ENCODE data around the gene EMC6.

EMC6 gene

GRCh38 chr17:3668279-3669084, at the start of gene EMC6, which contains the start of gene TAX1BP3:
EMC6 (plus strand) TSS chr17:3668812; CDS start chr17:3669147, 335 bp downstream.
TAX1BP3 (minus strand) TSS chr17:3668578; CDS start chr17:3668526, 52 bp downstream.
- DNase-seq: peak; percentile 94 to 98

GRCh38 chr17:3621146-3621720, 47.4 kb upstream of the EMC6 start:
- DNase-seq: no peak

DNA sequence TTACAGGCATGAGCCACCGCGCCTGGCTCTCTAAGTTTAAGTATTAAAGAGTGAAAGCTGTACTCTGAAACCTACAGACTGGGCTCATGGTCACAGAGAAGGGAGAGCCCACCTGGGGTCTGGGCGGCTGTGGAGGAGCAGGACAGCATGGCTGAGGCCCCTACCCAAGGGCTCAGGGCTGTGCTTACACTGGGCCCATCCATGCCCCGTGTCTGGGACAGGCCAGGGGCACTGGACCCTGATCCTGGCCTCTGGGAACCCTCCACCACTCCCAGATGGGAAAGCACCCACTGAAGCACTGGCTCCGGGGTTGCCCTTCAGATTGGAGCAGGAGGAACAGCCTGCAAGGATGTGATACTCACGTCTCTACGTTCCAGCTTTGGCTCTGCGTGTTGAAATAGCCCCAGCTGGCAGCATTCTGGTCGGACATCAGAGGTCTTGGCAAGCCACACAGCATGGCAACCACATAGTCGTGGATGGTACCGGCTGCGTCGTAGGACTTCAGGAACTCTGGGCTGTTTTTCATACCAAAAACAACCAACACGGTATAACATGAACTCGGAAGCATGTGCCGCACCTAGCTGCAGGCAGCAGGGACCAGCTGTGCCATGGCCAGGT, 45.5 kb upstream of the EMC6 start:
- DNase-seq: no peak

DNA sequence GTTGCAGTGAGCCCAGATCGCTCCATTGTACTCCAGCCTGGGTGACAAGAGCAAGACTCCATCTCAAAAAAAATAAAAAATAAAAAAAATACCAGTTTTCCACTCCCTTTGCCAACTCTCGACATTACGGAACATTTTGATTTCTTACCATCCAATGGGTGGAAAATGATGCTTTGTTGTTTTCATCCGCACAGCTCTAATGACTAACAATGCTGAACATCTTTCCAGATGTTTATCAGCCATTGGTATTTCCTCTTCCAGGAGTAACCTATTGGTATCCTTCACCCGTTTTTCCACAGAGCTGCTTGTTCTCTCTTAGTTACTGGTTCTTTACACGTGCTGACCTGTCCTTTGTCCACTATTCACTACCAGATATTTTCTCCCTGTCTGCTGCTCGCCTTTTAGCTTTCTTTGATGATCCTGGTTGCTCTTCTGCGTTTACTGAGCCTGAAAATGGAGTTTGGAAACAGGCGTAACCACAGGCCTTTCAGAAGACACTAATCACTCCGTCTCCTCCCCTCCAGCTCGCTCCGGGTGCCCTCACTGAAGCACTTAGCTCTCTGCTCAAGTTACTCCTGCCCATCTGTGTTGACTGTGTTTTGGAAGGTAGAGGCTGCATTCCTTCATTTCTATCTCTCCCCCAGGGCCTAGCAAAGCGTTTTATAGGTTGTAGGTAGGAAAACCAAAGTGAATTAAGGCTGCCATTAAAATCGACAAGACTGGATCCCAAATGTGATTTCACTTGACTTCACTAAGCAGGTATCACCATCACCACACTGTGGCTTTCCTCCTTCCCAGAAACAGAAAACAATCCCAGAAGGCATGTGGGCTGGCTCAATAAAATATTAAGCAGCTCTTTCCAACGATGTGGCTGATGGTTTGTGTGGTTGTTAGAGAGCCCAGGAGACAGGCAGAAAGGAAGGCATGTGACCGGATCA, 41.5 kb upstream of the EMC6 start:
- no peak for DNase-seq

DNA sequence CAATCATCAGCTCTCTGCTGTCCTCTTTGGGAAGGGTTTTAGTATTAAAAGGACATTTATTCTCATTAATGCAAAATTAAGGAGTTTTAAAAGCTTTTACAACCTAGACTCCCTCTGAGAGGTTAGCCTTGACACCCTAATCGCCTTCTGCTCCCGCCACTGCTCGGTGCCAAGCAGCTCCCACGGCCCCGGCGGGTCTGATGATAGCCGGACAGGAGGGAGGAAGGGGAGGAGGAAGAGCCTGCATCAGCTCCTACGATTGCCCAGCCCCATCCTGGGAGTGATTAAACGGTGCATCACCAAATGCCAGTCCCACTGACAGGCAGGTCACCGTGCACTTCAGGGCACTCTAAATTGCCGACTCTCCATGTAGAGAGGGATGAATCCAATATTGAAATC, 40.8 kb upstream of the EMC6 start:
- DNase-seq: no peak

GRCh38 chr17:3630781-3631180, 37.8 kb upstream of the EMC6 start:
- DNase-seq: no peak

GRCh38 chr17:3632287-3632686, 36.3 kb upstream of the EMC6 start:
- no peak for DNase-seq

GRCh38 chr17:3635474-3636153, 33.0 kb upstream of the EMC6 start:
- DNase-seq: no peak

DNA sequence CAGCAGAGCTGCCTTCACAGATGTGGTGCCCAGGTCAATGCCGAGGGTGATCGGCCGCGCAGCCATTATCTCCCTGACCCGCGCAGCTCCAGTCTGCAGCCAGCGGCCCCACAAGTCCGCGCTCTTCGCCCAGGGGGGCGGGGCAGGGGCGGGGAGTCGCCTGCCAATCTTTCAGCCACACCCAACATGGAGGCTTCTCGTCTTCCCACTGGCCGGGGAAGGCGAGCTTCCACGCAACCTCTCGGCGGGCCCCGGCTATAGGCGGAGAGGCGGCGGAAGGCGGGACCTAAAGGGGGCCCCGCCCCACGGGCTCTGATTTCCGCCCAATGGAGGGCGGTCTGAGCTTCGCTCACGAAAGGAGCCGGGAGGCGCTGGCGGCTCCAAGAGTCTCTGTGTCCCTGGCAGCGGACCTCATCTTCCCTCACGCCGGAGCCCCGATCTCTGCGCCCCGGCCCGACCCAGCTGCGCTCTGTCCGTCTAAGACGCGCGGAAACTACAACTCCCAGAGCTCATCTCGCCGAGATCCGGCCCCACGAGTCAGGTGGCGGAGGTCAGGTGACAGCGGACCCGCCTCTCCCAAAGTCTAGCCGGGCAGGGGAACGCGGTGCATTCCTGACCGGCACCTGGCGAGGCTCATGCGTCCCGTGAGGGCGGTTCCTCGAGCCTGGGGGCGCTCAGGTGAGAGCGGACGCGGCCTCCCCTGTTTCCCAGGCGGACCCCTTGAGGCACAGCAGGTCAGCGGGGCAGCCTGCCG, 32.3 kb upstream of the EMC6 start, which contains the start of the genes CTNS and SHPK:
CTNS (plus strand) TSS at position 607 of the 754 bp plus-strand sequence. CDS start 3,447 bp downstream, outside the sequence.
SHPK (minus strand) TSS at position 97 of the 754 bp plus-strand sequence; CDS start at position 66, 31 bp downstream.
- DNase-seq: peak; percentile 96 to 98

DNA sequence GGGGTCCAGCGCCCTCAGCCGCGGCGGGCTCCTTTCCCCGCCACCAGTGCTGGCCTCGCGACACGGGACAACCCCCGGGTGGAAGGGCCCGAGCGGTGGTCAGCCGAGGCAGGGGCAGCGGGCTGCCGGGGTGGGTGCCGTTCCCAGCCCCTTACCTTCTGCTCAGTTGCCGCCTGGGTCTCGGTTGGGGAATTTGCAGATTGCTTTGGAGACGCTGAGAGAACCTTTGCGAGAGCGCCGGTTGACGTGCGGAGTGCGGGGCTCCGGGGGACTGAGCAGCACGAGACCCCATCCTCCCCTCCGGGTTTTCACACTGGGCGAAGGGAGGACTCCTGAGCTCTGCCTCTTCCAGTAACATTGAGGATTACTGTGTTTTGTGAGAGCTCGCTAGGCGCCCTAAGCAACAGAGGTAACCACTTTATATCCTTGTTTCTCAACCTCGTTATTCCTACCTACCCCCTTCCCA, 31.7 kb upstream of the EMC6 start:
- DNase-seq: no peak

GRCh38 chr17:3639981-3640596, 28.5 kb upstream of the EMC6 start:
- DNase-seq: no peak

DNA sequence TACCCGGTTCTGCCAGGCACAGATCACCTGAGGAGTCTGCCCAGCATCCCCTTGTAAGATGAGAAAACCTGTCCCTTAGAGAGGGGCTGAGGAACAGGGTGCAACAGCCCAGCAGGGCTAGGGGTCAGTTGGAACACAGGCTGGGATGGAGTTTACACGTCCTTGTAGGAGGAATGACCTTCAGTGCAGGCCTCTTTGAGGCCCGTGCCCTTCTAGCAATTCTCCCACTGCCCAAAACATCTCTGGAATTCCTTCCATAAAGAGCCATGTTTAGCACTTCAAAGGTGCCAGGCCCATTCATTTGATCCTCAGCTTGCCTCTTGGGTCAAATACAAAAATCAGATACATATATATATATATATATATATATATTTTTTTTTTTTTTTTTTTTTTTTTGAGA, 27.6 kb upstream of the EMC6 start:
- DNase-seq: no peak

DNA sequence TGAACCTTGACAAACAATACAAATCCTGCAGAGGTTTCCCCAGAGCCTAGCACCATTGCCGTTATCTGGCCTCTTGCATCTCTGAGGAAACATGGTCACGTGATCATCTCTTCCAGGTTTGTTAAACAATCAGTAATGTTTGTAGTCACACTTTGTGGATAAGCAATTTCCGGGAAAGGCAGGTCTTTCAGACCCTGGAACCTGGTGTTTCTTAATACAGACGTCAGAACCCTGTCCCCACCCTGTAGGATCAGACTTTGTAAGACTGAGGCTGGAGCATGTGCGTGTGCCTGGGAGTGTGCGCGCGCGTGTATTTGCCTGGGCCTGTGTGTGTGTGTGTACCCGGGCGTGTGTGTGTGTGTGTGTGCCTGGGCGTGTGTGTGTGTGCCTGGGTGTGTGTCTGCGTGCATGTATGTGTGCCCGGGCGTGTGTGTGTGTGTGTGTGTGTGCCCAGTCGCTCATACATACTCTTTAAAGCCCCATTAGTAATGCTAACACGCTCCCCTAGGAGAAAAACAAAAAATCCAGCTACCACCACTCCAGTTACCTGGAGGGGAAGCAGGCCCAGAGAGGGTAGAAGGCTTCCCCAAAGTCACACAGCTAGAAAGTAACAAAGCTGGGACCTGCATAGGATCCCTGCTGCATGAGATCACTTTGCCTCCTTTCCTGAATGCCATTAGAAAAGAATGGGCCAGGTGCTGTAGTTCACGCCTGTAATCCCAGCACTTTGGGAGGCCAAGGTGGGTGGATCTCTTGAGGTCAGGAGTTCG, 26.7 kb upstream of the EMC6 start:
- no peak for DNase-seq

GRCh38 chr17:3643889-3644349, 24.7 kb upstream of the EMC6 start:
- DNase-seq: no peak

GRCh38 chr17:3645310-3645709, 23.3 kb upstream of the EMC6 start:
- DNase-seq: no peak

DNA sequence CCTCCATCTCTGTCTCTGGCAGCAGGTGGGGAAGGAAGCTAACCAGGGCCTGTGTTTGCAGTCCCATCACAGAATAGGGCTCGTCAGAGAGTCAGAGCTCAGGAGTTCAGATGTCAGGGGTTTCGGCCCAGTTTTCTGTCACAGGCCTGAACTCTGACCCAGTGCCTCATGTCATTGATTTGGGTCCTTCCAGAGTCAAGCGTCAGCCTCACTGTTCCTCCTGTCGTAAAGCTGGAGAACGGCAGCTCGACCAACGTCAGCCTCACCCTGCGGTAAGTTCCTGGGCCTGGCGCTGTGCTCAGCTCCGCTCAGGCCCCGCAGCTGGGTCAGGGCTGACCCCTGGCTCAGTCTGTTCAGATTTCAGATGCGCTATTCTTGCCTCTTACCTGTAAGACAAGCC, 21.4 kb upstream of the EMC6 start:
- DNase-seq: no peak

GRCh38 chr17:3647769-3648555, 20.6 kb upstream of the EMC6 start:
- DNase-seq: peak; percentile 64 to 69

GRCh38 chr17:3655766-3656165, 12.8 kb upstream of the EMC6 start:
- DNase-seq: no peak

DNA sequence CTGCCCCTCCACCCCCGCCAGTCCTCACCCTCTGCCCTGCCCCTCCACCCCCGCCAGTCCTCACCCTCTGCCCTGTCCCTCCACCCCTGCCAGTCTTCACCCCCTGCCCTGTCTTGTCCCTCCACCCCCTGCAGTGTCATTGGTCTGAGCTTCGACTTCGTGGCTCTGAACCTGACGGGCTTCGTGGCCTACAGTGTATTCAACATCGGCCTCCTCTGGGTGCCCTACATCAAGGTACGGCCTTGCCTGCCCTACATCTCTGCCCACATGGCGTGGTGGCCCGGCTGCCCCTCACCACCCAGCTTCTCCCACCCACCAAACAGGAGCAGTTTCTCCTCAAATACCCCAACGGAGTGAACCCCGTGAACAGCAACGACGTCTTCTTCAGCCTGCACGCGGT, 12.3 kb upstream of the EMC6 start:
- no peak for DNase-seq

All from hippocampal formation (tissue), 2 donors.